ENCODE results near the gene C5orf22. TPM values are rescaled to one million over a fixed set of nuclear protein-coding genes. Genes with fewer than 3 reads are reported as not detected.

Gene C5orf22
- total RNA-seq, 2 experiments from 2014 or later = 20.5 to 33.5 TPM

GRCh38 chr5:31551878-31552277 lies 19.8 kb downstream of the C5orf22 start:
- BruUV-seq (replicated peaks) = no TSS peak
- Histone ChIP-seq H3K36me3 (ENCODE audit: insufficient read depth, low read length) (peaks cover 70% of the 10 kb centered on the region), H3K4me3 (ENCODE audit: low read depth, low read length, poor library complexity, severe bottlenecking) (no peak overlapping the region), H3K4me1 (ENCODE audit: insufficient read depth, low read length, poor library complexity, severe bottlenecking) (no peaks in the 10 kb centered on the region), H3K9me3 (ENCODE audit: low read length) (no peaks in the 10 kb centered on the region), H2AFZ (ENCODE audit: low read length) (no peak overlapping the region), H3K4me2 (ENCODE audit: low read length) (no peak overlapping the region), H3K27ac (ENCODE audit: low read depth, low read length, poor library complexity, severe bottlenecking) (no peak overlapping the region), H3K9me2 (ENCODE audit: insufficient read depth, low read length) (no peaks in the 10 kb centered on the region), H4K20me1 (ENCODE audit: insufficient read depth, low read length) (no peaks in the 10 kb centered on the region), H3K79me2 (ENCODE audit: insufficient read depth, low read depth, low read length) (no peaks in the 10 kb centered on the region)
- intact Hi-C loops (cut with micrococcal nuclease; ENCODE audit: unreplicated experiment) = no loop called here
- CTCF ChIA-PET (ENCODE audit: unreplicated experiment) = no interaction called here
- no peak for DNase-seq (ENCODE audit: low spot score)
- POLR2A ChIA-PET = interaction anchor here (0.6 kb wide), 1 partner anchor 17 kb away, joined by 6 read pairs; no protein-coding TSS in a partner anchor
- no peak for TF ChIP-seq EZH2phosphoT487 (IDR thresholded peaks at IDR 0.05; ENCODE audit: borderline replicate concordance, low read depth, low read length)
- TF ChIP-seq, protein P1, sequence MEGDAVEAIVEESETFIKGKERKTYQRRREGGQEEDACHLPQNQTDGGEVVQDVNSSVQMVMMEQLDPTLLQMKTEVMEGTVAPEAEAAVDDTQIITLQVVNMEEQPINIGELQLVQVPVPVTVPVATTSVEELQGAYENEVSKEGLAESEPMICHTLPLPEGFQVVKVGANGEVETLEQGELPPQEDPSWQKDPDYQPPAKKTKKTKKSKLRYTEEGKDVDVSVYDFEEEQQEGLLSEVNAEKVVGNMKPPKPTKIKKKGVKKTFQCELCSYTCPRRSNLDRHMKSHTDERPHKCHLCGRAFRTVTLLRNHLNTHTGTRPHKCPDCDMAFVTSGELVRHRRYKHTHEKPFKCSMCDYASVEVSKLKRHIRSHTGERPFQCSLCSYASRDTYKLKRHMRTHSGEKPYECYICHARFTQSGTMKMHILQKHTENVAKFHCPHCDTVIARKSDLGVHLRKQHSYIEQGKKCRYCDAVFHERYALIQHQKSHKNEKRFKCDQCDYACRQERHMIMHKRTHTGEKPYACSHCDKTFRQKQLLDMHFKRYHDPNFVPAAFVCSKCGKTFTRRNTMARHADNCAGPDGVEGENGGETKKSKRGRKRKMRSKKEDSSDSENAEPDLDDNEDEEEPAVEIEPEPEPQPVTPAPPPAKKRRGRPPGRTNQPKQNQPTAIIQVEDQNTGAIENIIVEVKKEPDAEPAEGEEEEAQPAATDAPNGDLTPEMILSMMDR (conservative IDR thresholded peaks at IDR 0.05; ENCODE audit: low read length) = no peak

- BruUV-seq (replicated peaks) = no TSS peak
- Histone ChIP-seq H3K4me2 (ENCODE audit: low read length) (no peak overlapping the region), H3K79me2 (ENCODE audit: insufficient read depth, low read depth, low read length) (no peaks in the 10 kb centered on the region), H2AFZ (ENCODE audit: low read length) (no peak overlapping the region), H3K9me3 (ENCODE audit: low read length) (no peaks in the 10 kb centered on the region), H3K4me3 (ENCODE audit: low read depth, low read length, poor library complexity, severe bottlenecking) (no peak overlapping the region), H3K27ac (ENCODE audit: low read depth, low read length, poor library complexity, severe bottlenecking) (no peak overlapping the region), H3K9me2 (ENCODE audit: insufficient read depth, low read length) (no peaks in the 10 kb centered on the region), H3K36me3 (ENCODE audit: insufficient read depth, low read length) (peaks cover 51% of the 10 kb centered on the region), H4K20me1 (ENCODE audit: insufficient read depth, low read length) (no peaks in the 10 kb centered on the region), H3K4me1 (ENCODE audit: insufficient read depth, low read length, poor library complexity, severe bottlenecking) (no peaks in the 10 kb centered on the region)
- ChIA-PET CTCF (ENCODE audit: unreplicated experiment) (no interaction called here), POLR2A (interaction anchor here (2.6 kb wide), 1 partner anchor 11 kb away, joined by 9 read pairs; no protein-coding TSS in a partner anchor)
- intact Hi-C loops (cut with micrococcal nuclease; ENCODE audit: unreplicated experiment) = no loop called here
- no peak for TF ChIP-seq EZH2phosphoT487 (IDR thresholded peaks at IDR 0.05; ENCODE audit: borderline replicate concordance, low read depth, low read length)
- TF ChIP-seq, protein P1 (conservative IDR thresholded peaks at IDR 0.05; ENCODE audit: low read length) = no peak
- DNase-seq (ENCODE audit: low spot score) = no peak
Measured at GRCh38 chr5:31553863-31554262, 21.8 kb downstream of the C5orf22 start.

GRCh38 chr5:31554552-31554951 lies 22.5 kb downstream of the C5orf22 start:
- Histone ChIP-seq H3K4me3 (ENCODE audit: low read depth, low read length, poor library complexity, severe bottlenecking) (no peak overlapping the region), H3K4me2 (ENCODE audit: low read length) (no peak overlapping the region), H3K9me3 (ENCODE audit: low read length) (no peaks in the 10 kb centered on the region), H2AFZ (ENCODE audit: low read length) (no peak overlapping the region), H3K79me2 (ENCODE audit: insufficient read depth, low read depth, low read length) (no peaks in the 10 kb centered on the region), H3K36me3 (ENCODE audit: insufficient read depth, low read length) (peaks cover 44% of the 10 kb centered on the region), H3K4me1 (ENCODE audit: insufficient read depth, low read length, poor library complexity, severe bottlenecking) (no peaks in the 10 kb centered on the region), H3K9me2 (ENCODE audit: insufficient read depth, low read length) (no peaks in the 10 kb centered on the region), H3K27ac (ENCODE audit: low read depth, low read length, poor library complexity, severe bottlenecking) (no peak overlapping the region), H4K20me1 (ENCODE audit: insufficient read depth, low read length) (no peaks in the 10 kb centered on the region)
- CTCF ChIA-PET (ENCODE audit: unreplicated experiment) = no interaction called here
- no TSS peak for BruUV-seq (replicated peaks)
- no peak for DNase-seq (ENCODE audit: low spot score)
- no peak for TF ChIP-seq EZH2phosphoT487 (IDR thresholded peaks at IDR 0.05; ENCODE audit: borderline replicate concordance, low read depth, low read length)
- TF ChIP-seq, protein P1 (conservative IDR thresholded peaks at IDR 0.05; ENCODE audit: low read length) = no peak
- intact Hi-C loops (cut with micrococcal nuclease; ENCODE audit: unreplicated experiment) = no loop called here
- POLR2A ChIA-PET = interaction anchor here (0.6 to 2.6 kb wide), 2 partner anchors 12 to 812 kb away, joined by 4 to 9 read pairs; no protein-coding TSS in a partner anchor

Data from OCI-LY7 (cell line).